AG09319 (cell line): ENCODE results near the gene DUOX1.
"Not testable (repeated sequence)": the region's sequence is repeated elsewhere in the genome, so short reads cannot be mapped to it uniquely, and the experiment has no call there.

Experiments used
- DNase-seq: peaks from one replicate; pipeline ENCODE4 v3.0.0-alpha.2; 2010; ENCODE audit warnings: low read depth; ENCODE audit errors: extremely low read depth
- TF ChIP-seq, protein P1 (sequence below): IDR thresholded peaks from 2 replicates; pipeline ENCODE4 v1.5.1; 2011; ENCODE audit warnings: low read depth, mild to moderate bottlenecking, inconsistent platforms, low read length, moderate library complexity

DUOX1 gene

DNA sequence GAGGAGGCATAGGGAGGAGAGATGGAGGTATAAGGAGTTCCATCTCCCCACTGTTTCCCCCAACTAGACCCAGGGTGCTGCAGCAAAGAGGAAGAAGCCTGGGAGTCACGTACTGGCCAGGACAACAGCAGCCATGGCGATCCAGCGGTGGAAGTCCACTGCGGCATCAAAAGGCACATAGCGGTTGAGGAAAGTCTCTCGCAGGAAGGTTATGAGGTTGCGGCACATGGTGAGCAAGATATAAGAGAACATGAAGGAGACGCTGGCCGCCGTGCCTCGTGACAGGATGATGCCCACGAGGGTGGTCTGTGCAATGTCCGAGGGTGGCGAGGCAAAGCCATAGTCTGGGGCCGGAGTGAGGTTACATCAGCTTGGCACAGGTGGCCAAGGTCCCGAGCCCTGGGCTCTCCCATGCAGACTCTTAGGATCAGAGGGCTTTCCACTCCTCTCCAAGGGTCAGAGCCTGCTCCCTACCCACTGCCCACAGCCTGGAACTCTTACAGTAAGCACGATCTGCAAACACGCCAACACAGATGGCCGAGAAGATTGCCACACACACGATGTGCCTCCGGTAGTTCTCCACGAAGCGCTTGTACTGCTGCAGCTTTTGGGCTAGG lies 30.1 kb upstream of the DUOX1 start:
- DNase-seq, result no peak
- TF ChIP-seq, protein P1, sequence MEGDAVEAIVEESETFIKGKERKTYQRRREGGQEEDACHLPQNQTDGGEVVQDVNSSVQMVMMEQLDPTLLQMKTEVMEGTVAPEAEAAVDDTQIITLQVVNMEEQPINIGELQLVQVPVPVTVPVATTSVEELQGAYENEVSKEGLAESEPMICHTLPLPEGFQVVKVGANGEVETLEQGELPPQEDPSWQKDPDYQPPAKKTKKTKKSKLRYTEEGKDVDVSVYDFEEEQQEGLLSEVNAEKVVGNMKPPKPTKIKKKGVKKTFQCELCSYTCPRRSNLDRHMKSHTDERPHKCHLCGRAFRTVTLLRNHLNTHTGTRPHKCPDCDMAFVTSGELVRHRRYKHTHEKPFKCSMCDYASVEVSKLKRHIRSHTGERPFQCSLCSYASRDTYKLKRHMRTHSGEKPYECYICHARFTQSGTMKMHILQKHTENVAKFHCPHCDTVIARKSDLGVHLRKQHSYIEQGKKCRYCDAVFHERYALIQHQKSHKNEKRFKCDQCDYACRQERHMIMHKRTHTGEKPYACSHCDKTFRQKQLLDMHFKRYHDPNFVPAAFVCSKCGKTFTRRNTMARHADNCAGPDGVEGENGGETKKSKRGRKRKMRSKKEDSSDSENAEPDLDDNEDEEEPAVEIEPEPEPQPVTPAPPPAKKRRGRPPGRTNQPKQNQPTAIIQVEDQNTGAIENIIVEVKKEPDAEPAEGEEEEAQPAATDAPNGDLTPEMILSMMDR, result no peak

DNA sequence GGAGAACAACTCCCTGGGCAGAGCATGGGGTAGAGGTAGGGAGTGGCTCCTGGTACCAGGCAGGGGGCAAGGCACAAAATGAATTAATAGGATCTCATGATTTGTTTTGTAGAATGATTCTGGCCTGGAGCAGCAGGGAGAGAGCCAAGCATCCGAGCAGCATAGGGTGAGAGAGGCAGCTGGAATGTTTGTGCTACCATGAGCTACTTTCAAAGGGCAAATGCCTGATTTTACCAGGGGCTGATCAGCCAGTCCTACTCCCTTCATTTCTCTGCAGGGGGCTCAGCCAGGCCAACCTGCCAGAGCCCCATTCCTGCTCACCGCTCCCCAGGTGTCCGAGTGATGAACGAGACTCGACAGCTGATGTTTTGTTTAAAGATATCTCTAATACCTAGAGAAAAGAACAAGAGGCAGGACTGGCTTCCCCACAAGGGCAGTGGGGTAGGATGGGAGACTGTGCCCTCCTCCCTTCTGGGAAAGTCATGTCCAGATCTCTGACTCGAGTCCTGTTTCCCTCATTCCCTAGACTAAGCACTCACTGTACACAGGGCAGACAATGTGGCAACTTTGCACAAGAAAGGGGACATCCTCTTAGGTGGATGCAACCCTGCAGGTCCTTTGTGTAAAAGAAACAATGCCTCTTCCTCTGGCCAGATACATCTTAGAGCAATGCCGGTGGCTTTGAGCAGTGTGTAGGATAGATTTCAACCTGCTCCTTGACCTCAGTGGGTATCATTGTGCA lies 28.7 kb upstream of the DUOX1 start:
- TF ChIP-seq, protein P1, result no peak
- no peak for DNase-seq

DNA sequence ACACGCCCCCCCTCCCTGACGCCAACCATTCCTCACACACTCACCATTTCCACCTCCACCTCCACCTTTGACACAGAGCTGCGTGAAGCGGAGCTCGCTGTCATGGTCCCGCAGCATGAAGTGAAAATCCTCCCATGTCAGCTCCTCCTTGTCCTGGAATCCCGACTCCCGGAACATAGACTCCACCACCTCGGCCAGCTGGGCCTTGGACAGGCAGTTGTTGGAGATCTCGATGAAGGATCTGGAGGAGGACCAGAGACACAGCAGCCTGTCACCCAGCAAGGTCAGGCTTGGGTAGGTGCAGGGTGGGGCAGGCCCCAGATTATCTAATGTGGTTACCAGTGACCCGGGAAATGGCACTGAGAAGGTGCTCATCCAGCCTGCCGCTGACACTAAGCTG lies 28.0 kb upstream of the DUOX1 start:
- DNase-seq, result no peak
- TF ChIP-seq, protein P1, result no peak

DNA sequence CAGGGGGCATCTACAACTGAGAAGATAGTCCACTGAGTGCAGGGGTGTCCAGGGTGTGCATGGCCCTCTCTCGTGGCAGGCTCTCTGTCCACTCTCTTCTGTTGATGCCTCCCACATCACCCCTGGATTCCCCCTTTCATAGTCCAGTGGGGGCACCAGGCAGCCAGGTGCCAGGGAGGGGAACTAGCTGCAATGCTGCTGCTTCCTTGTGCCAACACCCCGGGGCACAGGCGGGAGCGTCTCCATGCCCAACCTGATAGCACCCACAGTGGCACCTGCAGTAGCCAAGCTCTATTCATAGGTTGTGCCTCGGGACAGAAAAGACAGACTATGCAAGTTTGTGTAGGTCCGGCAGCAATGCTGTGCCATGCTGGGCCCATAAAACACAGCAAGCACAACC lies 27.6 kb upstream of the DUOX1 start:
- no peak for DNase-seq
- TF ChIP-seq, protein P1, result no peak

GRCh38 chr15:45104170-45104569 lies 25.6 kb upstream of the DUOX1 start:
- not testable (repeated sequence) for DNase-seq

- DNase-seq, result no peak
- TF ChIP-seq, protein P1, result no peak
These were observed 24.2 kb upstream of the DUOX1 start for GRCh38 chr15:45105586-45105985.

DNA sequence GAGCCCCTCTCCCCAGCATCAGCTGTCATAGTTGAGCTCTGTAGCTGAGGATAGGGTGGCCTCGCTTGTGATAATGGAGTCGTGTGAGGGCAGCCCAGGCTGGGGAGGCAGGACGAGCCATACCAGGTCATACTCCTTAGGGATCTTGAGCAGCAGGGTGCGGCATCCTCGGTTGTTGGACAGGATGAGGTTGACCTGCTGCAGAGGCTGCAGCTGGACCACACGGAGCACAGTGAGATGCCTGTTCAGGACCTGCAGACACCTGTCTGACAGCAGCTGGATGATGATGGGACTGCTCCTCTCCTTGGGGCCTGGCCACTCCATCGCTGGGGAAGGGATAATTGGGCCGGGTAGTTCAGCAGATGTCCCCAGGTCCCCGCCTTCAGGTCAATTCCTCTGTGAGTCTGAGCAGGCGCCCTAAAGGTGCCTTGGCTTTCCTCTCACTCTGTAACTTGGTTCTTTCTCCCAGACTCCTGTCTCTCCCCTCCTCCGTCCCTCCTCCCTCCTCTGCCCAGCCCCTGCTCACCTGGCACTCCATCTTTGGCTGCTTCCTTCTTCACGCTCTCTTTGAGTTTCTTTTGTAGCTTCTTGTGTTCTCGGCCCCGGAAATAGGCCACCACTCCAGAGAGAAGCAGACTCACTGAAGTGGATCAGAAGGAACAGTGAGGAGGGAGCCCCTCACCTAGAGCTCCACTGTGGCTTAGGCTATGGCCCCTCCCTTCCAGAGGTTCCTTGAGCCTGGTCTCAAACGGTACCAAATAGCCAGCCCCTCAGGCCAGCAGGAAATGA lies 23.6 kb upstream of the DUOX1 start:
- no peak for DNase-seq
- TF ChIP-seq, protein P1, result no peak
